Nephron (organoid): ENCODE measurements around the gene RPL27A.
A peak's percentile ranks its signal among the peaks of the same experiment; 100 is the strongest.

Experiments used
- H3K27ac Mint-ChIP-seq, 3 experiments: 2 replicates each; pipeline ENCODE4 v1.8.0; 2020; ENCODE audit warnings: mixed read lengths in 3 of 3, mild to moderate bottlenecking in 2 of 3, moderate library complexity in 1 of 3
- H3K27me3 Mint-ChIP-seq: 2 replicates; pipeline ENCODE4 v1.8.0; 2021; ENCODE audit warnings: low read depth, mild to moderate bottlenecking, moderate library complexity, mixed read lengths
- H3K36me3 Mint-ChIP-seq: 2 replicates; pipeline ENCODE4 v1.8.0; 2020; ENCODE audit warnings: low read depth, mixed read lengths
- H3K4me1 Mint-ChIP-seq: 2 replicates; pipeline ENCODE4 v1.8.0; 2020; ENCODE audit warnings: mixed read lengths
- H3K4me3 Mint-ChIP-seq, 3 experiments: 2 replicates each; pipeline ENCODE4 v1.8.0; 2020; ENCODE audit warnings: mild to moderate bottlenecking in 3 of 3, mixed read lengths in 3 of 3, moderate library complexity in 2 of 3
- H3K9me3 Mint-ChIP-seq: 2 replicates; pipeline ENCODE4 v1.8.0; 2020; ENCODE audit warnings: mixed read lengths
- TF ChIP-seq, protein P1 (sequence below), 3 experiments: fragments of 200-600 bp; sonication (generic); IDR thresholded peaks; one replicate each; pipeline ENCODE4 v1.5.0; 2021; ENCODE audit warnings: antibody characterized with exemption in 3 of 3; ENCODE audit not compliant: unreplicated experiment in 3 of 3

Gene RPL27A

DNA sequence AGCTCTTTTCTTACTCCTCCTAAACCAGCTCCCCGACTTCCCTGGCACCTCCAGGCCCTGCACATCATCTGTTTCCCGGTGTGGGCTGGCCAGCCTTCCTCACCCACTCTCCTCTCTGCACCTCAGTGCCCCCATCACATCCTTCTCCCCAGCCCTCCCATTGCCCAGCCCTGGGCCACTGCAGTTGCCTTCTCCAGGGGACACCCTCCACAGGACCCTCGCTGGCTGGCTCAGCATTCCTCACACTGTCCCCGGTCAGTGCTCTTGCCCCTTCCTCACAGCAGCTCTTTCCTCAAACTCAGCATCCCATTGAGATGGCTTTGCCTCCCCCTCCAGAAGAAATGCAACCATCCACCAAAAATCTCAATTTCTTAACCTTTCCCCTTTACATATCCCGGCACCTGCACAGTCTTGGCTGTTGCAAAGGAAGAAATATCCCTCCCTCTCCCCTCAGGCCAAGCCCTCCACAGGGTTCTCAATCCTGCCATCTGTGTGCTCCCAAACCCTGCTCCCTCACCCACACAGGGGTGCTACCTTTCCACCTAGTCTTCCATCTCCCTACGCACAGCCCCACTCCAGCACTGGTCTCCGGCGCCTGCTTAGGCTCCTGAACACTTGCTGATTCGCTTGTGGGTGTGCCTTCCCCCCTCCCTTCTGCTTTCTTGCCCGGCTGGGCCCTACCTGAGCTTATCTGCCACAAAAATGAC lies 19.5 kb downstream of the RPL27A start:
- TF ChIP-seq, protein P1, sequence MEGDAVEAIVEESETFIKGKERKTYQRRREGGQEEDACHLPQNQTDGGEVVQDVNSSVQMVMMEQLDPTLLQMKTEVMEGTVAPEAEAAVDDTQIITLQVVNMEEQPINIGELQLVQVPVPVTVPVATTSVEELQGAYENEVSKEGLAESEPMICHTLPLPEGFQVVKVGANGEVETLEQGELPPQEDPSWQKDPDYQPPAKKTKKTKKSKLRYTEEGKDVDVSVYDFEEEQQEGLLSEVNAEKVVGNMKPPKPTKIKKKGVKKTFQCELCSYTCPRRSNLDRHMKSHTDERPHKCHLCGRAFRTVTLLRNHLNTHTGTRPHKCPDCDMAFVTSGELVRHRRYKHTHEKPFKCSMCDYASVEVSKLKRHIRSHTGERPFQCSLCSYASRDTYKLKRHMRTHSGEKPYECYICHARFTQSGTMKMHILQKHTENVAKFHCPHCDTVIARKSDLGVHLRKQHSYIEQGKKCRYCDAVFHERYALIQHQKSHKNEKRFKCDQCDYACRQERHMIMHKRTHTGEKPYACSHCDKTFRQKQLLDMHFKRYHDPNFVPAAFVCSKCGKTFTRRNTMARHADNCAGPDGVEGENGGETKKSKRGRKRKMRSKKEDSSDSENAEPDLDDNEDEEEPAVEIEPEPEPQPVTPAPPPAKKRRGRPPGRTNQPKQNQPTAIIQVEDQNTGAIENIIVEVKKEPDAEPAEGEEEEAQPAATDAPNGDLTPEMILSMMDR (IDR thresholded peaks at IDR 0.05; ENCODE audit: unreplicated experiment in 3 of 3) = no peak
- no peaks in the 10 kb centered on the region for H3K27me3 Mint-ChIP-seq
- H3K36me3 Mint-ChIP-seq = peaks cover 64% of the 10 kb centered on the region
- H3K4me3 Mint-ChIP-seq = no peak overlapping the region
- peaks cover 33% of the 10 kb centered on the region for H3K4me1 Mint-ChIP-seq
- H3K9me3 Mint-ChIP-seq = no peaks in the 10 kb centered on the region
- peak overlapping the region in 2 of 3 experiments; percentile 17 to 54 for H3K27ac Mint-ChIP-seq

DNA sequence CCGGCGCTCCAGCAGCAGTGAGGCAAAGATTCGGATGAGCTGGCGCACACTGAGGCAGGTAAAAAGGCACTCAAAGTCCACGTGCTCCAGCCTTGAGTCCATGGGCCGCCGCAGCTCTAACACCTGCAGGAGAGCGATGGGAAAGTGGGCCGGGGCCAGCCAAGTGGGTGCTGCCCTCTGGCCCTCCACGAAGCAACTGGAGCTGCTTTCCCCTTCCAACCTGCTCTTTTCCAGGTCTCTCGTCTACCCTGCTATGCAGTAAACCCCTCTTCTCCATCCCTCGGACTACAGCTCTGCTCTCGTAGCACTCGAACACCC lies 20.0 kb downstream of the RPL27A start:
- H3K27me3 Mint-ChIP-seq = no peaks in the 10 kb centered on the region
- no peaks in the 10 kb centered on the region for H3K9me3 Mint-ChIP-seq

DNA sequence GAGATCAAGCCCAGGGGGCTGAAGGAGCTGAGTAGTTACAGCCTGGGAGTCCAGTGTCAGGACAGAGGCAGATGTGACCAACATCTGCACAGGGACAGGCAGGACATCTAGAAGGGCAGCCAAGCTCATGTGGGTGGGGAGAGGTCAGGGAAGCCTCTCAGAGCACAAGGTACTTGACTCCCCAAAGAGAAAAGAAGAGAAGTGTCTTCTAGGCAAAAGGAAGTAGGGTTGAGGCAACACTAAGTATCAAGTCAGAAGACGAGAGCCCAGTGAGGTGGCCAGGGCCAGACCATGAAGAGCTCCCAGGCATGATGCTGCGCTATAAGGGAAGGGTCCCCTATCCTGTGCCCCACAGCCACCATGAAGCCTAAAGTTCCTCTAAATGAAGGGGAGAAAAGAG lies 21.5 kb downstream of the RPL27A start:
- H3K27me3 Mint-ChIP-seq = no peaks in the 10 kb centered on the region
- peaks cover 42% of the 10 kb centered on the region for H3K4me1 Mint-ChIP-seq
- no peaks in the 10 kb centered on the region for H3K9me3 Mint-ChIP-seq
- H3K36me3 Mint-ChIP-seq = peaks cover 48% of the 10 kb centered on the region
- H3K4me3 Mint-ChIP-seq = no peak overlapping the region
- TF ChIP-seq, protein P1 (IDR thresholded peaks at IDR 0.05; ENCODE audit: unreplicated experiment in 3 of 3) = no peak
- H3K27ac Mint-ChIP-seq = peak overlapping the region in 1 of 3 experiments; percentile 40

More for the DNA sequence above, 20.0 kb downstream of the RPL27A start:
- H3K36me3 Mint-ChIP-seq = peaks cover 60% of the 10 kb centered on the region
- peaks cover 34% of the 10 kb centered on the region for H3K4me1 Mint-ChIP-seq
- TF ChIP-seq, protein P1 (IDR thresholded peaks at IDR 0.05; ENCODE audit: unreplicated experiment in 3 of 3) = no peak
- no peak overlapping the region for H3K4me3 Mint-ChIP-seq
- H3K27ac Mint-ChIP-seq = peak overlapping the region in 1 of 3 experiments; percentile 17

DNA sequence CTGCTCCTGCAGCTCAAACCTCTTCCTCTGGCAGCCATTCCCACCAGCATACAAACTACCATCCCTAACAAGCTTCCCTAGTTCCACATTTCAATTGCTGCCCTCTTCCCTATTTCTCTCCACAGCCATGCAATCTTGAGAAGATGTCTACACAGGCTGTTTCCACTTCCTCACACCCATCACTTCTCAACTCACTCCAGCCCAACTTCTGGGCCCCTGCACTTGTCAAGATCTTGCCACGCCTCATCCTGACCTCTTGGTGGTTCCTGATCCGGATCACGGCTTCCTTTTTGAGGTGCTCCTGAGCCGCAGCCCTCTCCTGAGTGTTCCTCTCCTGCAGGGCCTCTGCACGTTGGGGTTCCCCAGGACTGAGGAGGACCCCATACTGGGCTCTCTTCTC lies 22.6 kb downstream of the RPL27A start:
- H3K4me3 Mint-ChIP-seq = no peak overlapping the region
- no peaks in the 10 kb centered on the region for H3K27me3 Mint-ChIP-seq
- H3K4me1 Mint-ChIP-seq = peaks cover 42% of the 10 kb centered on the region
- no peaks in the 10 kb centered on the region for H3K9me3 Mint-ChIP-seq
- H3K36me3 Mint-ChIP-seq = peaks cover 45% of the 10 kb centered on the region
- peak overlapping the region in 1 of 3 experiments; percentile 98 for H3K27ac Mint-ChIP-seq
- TF ChIP-seq, protein P1 (IDR thresholded peaks at IDR 0.05; ENCODE audit: unreplicated experiment in 3 of 3) = no peak

DNA sequence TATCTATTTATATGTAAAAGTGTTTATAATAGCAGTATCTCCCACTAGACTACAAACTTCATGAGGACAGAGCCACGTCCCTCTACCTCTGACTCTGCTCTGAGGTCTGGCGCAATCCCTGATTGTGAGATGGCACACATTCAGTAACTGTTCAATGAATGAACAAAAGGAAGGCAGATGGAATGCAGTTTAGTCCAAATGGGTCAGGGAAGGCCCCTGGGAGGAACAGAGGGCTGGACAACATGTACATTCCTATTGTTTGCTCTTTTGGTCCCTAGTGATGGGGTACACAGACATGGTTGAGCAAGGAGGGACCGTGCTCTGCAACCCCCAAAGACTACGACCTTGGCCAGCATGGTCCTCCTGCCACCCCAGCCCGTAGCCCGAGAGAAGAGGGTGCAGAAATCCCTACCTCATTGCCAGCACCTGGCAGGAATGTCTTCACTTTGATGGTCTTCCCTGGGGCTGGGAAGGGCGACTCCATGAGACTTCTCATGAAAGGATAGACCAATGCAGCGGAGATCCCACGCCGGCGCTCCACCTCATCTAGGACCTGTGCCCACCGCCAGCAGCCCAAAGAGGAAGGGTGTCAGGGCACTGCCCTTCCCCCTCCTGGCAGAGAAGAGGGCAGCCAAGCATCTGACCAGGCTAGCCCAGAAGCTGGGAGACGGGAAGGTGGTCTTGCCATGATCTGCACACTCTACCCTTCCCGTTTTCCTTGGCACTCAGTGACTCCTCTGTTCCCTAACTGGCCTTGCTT lies 24.3 kb downstream of the RPL27A start:
- Mint-ChIP-seq H3K4me1 (peaks cover 38% of the 10 kb centered on the region), H3K36me3 (peaks cover 55% of the 10 kb centered on the region), H3K9me3 (no peaks in the 10 kb centered on the region), H3K27ac (peak overlapping the region in 2 of 3 experiments; percentile 57 to 98), H3K4me3 (no peak overlapping the region), H3K27me3 (no peaks in the 10 kb centered on the region)
- TF ChIP-seq, protein P1 (IDR thresholded peaks at IDR 0.05; ENCODE audit: unreplicated experiment in 3 of 3) = no peak
